H1 (cell line): ENCODE results near the gene MXRA7. TPM values are rescaled to one million over a fixed set of nuclear protein-coding genes. Genes with fewer than 3 reads are reported as not detected.
A peak's percentile ranks its signal among the peaks of the same experiment; 100 is the strongest.

ENCODE experiments used
- CHD1 ChIP-seq: IDR thresholded peaks from 2 replicates; pipeline ENCODE4 v1.6.1; 2012; ENCODE audit warnings: low read depth, low read length, improper control_type of control experiment
- CHD7 ChIP-seq: fragments of 300-600 bp; sonication (generic); IDR thresholded peaks from 2 replicates; pipeline ENCODE4 v1.7.1; 2012; ENCODE audit warnings: low read length, moderate library complexity, mild to moderate bottlenecking, inconsistent platforms; ENCODE audit not compliant: insufficient replicate concordance
- JUN ChIP-seq: IDR thresholded peaks from 2 replicates; pipeline ENCODE4 v1.6.1; 2011; ENCODE audit warnings: low read depth, mild to moderate bottlenecking, improper control_type of control experiment, low read length
- JUND ChIP-seq: IDR thresholded peaks from 2 replicates; pipeline ENCODE4 v1.6.1; 2011; ENCODE audit warnings: mild to moderate bottlenecking, improper control_type of control experiment, low read length
- KDM1A ChIP-seq: fragments of 200-600, 300-600 bp; sonication (generic); IDR thresholded peaks from 2 replicates; pipeline ENCODE4 v1.7.1; 2016; ENCODE audit warnings: mild to moderate bottlenecking, low read length, borderline replicate concordance
- KDM4A ChIP-seq: IDR thresholded peaks from one replicate; pipeline ENCODE4 v1.7.1; 2012; ENCODE audit warnings: low read depth, mild to moderate bottlenecking, moderate library complexity, low read length, inconsistent platforms; ENCODE audit not compliant: severe bottlenecking
- MAX ChIP-seq: IDR thresholded peaks from 2 replicates; pipeline ENCODE4 v1.6.1; 2012; ENCODE audit warnings: inconsistent platforms
- PHF8 ChIP-seq: fragments of 200-600 bp; sonication (generic); conservative IDR thresholded peaks from 2 replicates; pipeline ENCODE4 v1.7.1; 2012; ENCODE audit warnings: low read depth, mild to moderate bottlenecking, inconsistent platforms, low read length, moderate library complexity
- POLR2AphosphoS5 ChIP-seq: IDR thresholded peaks from 2 replicates; pipeline ENCODE4 v1.6.1; 2011; ENCODE audit warnings: low read depth, low read length
- SIX5 ChIP-seq: IDR thresholded peaks from 2 replicates; pipeline ENCODE4 v1.6.1; 2011; ENCODE audit warnings: mild to moderate bottlenecking, low read depth, low read length
- ZNF274 ChIP-seq: IDR thresholded peaks from 2 replicates; pipeline ENCODE4 v1.7.0; 2012; ENCODE audit warnings: low read length, borderline replicate concordance; ENCODE audit errors: extremely low read depth
- polyA plus RNA-seq, 7 experiments: library from polyadenylated mRNA; depleted of rRNA in 3 of 7; stranded (reverse) in 5 of 7; unstranded in 2 of 7; fragments of >200 nt in 5 of 7; fragments of 200-250 nt in 2 of 7; gene quantifications; 1 replicate in 5 of 7; 2 replicates in 1 of 7; 4 replicates in 1 of 7; pipeline versions ENCODE4 v1.2.1 to v1.2.3, GENCODE V29; 2011 to 2013; ENCODE audit warnings: missing spikeins in 2 of 7, mixed read lengths in 2 of 7
- total RNA-seq: library from RNA; stranded (reverse); fragmentation: NEBNext Ultra II Directional; extraction: Animal tissue kit (Norgen Biotek cat#: 25700); gene quantifications from 2 replicates; pipeline ENCODE4 v1.2.1, GENCODE V29; 2021

Gene MXRA7
- total and polyA plus RNA-seq, 2 of the 8 experiments (the other 6 are each of a cell fraction or from before 2014, with no cell fraction given): 17.8 to 26.6 TPM

GRCh38 chr17:76710863-76711611 lies at the start of gene MXRA7 (continued):
- peak; percentile 1 for TF ChIP-seq KDM4A
- TF ChIP-seq POLR2AphosphoS5: no peak
- no peak for TF ChIP-seq MAX
- TF ChIP-seq JUND: no peak
- no peak for TF ChIP-seq SIX5
- no peak for TF ChIP-seq CHD7
- no peak for TF ChIP-seq PHF8
- TF ChIP-seq ZNF274: no peak
- no peak for TF ChIP-seq JUN
- no peak for TF ChIP-seq KDM1A
- no peak for TF ChIP-seq CHD1
